ENCODE data around the gene SDC1. TPM values are rescaled to one million over a fixed set of nuclear protein-coding genes. Genes with fewer than 3 reads are reported as not detected.

SDC1 gene
- total and polyA plus RNA-seq, 12 donors, result 3.1 to 74.2 (median 18.0) TPM

DNA sequence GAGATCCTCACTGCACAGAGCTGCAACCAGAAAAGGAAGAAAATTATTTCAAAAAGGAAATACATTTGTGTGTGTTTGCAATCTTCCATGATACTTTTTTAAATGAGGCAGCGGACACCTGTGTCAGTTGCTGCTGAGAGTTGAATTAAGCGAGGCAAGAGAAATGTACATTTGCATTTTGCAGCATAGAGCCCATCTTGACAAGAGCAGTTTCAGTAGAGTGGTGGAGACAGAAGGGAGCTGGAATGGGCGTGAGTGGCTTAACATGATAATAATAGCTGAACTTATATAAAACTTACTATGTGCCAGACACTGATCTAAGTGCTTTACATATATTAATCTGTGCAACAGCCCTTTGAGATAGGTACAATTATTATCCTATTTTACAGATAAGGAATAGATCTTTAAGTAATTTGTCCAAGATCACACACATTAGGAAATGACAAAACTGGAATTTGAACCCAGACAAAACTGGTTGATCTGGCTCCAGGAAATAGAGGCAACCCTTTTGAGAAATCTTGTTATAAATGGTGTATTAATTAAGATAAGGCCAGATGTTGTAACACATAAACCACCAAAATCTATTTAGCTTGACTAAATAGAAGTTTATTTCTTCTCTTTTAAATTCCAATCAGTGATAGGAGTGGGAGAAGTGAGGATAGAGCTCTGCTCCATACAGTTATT, 68.7 kb downstream of the SDC1 start:
- TF ChIP-seq, protein P1, sequence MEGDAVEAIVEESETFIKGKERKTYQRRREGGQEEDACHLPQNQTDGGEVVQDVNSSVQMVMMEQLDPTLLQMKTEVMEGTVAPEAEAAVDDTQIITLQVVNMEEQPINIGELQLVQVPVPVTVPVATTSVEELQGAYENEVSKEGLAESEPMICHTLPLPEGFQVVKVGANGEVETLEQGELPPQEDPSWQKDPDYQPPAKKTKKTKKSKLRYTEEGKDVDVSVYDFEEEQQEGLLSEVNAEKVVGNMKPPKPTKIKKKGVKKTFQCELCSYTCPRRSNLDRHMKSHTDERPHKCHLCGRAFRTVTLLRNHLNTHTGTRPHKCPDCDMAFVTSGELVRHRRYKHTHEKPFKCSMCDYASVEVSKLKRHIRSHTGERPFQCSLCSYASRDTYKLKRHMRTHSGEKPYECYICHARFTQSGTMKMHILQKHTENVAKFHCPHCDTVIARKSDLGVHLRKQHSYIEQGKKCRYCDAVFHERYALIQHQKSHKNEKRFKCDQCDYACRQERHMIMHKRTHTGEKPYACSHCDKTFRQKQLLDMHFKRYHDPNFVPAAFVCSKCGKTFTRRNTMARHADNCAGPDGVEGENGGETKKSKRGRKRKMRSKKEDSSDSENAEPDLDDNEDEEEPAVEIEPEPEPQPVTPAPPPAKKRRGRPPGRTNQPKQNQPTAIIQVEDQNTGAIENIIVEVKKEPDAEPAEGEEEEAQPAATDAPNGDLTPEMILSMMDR (IDR thresholded peaks at IDR 0.05), result no peak
- TF ChIP-seq POLR2A (IDR thresholded peaks at IDR 0.05), result no peak
- intact Hi-C loops (cut with DNase I), result no loop called here
- DNase-seq, result no peak

DNA sequence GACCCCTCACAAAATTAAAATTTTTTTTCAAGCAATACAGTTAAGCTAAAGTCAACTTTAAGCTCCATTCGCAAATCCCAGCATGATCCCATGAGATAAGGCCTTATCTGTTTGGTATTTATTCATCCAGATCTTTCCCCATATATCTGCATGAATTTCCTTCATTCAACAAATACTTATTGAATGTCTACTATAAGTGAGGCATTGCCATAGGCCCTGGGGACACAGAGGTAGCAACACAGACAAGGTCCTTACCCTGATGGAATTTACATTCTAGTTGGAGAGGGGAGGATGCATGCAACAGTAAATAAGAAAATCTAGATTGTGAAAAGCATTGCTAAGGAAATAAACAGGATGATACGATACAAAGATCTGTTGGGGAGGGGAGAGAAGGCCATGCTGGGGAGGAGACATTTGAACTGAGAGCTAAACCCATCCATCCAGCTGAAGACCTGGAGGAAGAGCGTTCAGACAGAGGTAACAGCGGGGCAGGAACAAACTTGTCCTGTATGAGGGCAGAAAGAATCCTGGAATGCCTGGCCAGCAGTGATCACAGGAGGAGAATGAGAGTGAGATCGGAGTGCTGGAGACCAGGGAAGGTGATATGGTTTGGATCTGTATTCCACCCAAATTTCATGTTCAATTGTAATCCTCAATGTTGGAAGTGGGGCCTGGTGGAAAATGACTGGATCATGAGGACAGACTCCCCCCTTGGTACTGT, 71.6 kb downstream of the SDC1 start:
- WGBS, 4 donors, result 80 to 90% (median 85%) methylated on average over 5 of the region's 5 CpGs
- intact Hi-C loops (cut with DNase I), result no loop called here

More for the DNA sequence above, 68.7 kb downstream of the SDC1 start:
- Histone ChIP-seq H3K4me3 (no peak overlapping the region), H3K9me3 (replicated peaks in 1 of 3) (no peaks in the 10 kb centered on the region), H3K27ac (no peak overlapping the region), H3K4me1 (replicated peaks in 1 of 2) (no peaks in the 10 kb centered on the region), H3K27me3 (no peaks in the 10 kb centered on the region), H3K36me3 (replicated peaks in 1 of 2) (no peaks in the 10 kb centered on the region)
- WGBS, 4 donors, result 86 to 98% (median 95%) methylated on average over 3 of the region's 3 CpGs

DNA sequence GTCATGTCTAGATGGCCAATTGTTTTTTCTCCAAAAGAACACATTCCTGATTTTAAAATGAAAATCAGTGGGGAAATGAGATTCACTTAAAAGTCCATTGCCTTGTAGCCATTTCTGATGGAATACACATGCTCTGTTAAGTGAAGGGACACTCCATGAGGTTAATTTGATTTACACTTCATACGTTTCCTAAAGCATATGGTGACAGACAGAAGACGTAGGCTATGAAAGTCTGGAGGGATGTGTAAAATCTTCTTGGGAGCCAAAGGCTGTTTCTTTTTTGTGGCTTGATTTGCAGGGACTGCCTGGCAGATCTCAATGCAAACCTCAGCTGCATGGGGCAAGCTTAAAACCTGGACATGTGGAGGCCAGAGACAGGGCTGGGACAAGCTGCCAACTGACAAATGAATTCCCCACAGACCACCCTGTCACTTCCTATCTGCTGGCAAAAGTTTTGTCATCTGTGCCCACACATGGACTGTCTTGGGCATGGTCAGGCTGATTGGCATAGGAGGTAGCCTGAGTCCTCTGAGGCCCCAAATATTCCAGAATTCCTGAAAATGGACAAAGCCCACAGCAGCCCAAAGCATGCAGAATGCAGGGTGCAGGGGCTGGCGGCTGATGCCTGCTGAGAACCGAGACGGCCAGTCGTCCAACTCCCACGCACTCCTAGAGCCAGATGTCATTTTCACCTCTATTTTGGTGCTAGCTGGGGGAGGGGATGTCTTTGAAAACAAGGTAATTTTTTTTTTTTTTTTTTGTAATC, 73.9 kb downstream of the SDC1 start:
- no peak overlapping the region for H3K27ac ChIP-seq
- H3K36me3 ChIP-seq (replicated peaks in 1 of 2), result no peaks in the 10 kb centered on the region
- H3K9me3 ChIP-seq (replicated peaks in 1 of 3), result no peaks in the 10 kb centered on the region
- TF ChIP-seq, protein P1 (IDR thresholded peaks at IDR 0.05), result no peak
- TF ChIP-seq POLR2A (IDR thresholded peaks at IDR 0.05), result no peak
- 55 to 83% (median 69%) methylated on average over 7 of the region's 7 CpGs for WGBS, 4 donors
- no peak overlapping the region for H3K4me3 ChIP-seq
- no peaks in the 10 kb centered on the region for H3K27me3 ChIP-seq
- no peaks in the 10 kb centered on the region for H3K4me1 ChIP-seq (replicated peaks in 1 of 2)
- intact Hi-C loops (cut with DNase I), result no loop called here
- no peak for DNase-seq

More for the DNA sequence above, 71.6 kb downstream of the SDC1 start:
- DNase-seq, result no peak
- H3K4me1 ChIP-seq (replicated peaks in 1 of 2), result no peaks in the 10 kb centered on the region
- H3K36me3 ChIP-seq (replicated peaks in 1 of 2), result no peaks in the 10 kb centered on the region
- no peak overlapping the region for H3K4me3 ChIP-seq
- no peaks in the 10 kb centered on the region for H3K9me3 ChIP-seq (replicated peaks in 1 of 3)
- H3K27ac ChIP-seq, result no peak overlapping the region
- no peak for TF ChIP-seq POLR2A (IDR thresholded peaks at IDR 0.05)
- TF ChIP-seq, protein P1 (IDR thresholded peaks at IDR 0.05), result no peak
- no peaks in the 10 kb centered on the region for H3K27me3 ChIP-seq

Small RNAs within 50 kb of the gene (small RNA-seq; reads per million reads assigned to genes)
- gene RN7SL140P, result 0 reads per million in 2 donors
- 0 reads per million in 2 donors for gene RNU6-961P
- 0 reads per million in 2 donors for gene RNU7-113P

Other genes with a start within 250 kb of the SDC1 start
- 10 to 100 TPM in 5 of 9 donors, 1 to 10 TPM in 4; 5.0 to 14.4 (median 10.0) TPM for gene WDR35, start 235.0 kb downstream of the SDC1 start, total RNA-seq
- gene WDR35, start 235.0 kb downstream of the SDC1 start, polyA plus RNA-seq, result 10 to 100 TPM in 1 of 3 donors, 1 to 10 TPM in 2; 3.7 to 12.1 (median 5.4) TPM
- gene MATN3, start 212.5 kb downstream of the SDC1 start, total RNA-seq, result 1 to 10 TPM in 2 of 9 donors, under 1 TPM in 6, not detected in 1; 0.14 to 2.4 (median 0.78) TPM
- gene MATN3, start 212.5 kb downstream of the SDC1 start, polyA plus RNA-seq, result under 1 TPM; 0.16 to 0.79 (median 0.77) TPM
- gene LAPTM4A, start 173.5 kb downstream of the SDC1 start, total RNA-seq, result 100 to 1,000 TPM; 196 to 356 (median 238) TPM
- 100 to 1,000 TPM in 1 of 3 donors, 10 to 100 TPM in 2; 58.8 to 684 (median 96.4) TPM for gene LAPTM4A, start 173.5 kb downstream of the SDC1 start, polyA plus RNA-seq
- gene PUM2, start 125.7 kb upstream of the SDC1 start, total RNA-seq, result 100 to 1,000 TPM in 1 of 9 donors, 10 to 100 TPM in 8; 39.8 to 105 (median 60.3) TPM
- gene PUM2, start 125.7 kb upstream of the SDC1 start, polyA plus RNA-seq, result 10 to 100 TPM; 25.5 to 53.7 (median 36.3) TPM
- 1,000 to 10,000 TPM in 2 of 9 donors, 100 to 1,000 TPM in 7; 299 to 1,281 (median 728) TPM for gene RHOB, start 221.9 kb upstream of the SDC1 start, total RNA-seq
- 100 to 1,000 TPM; 130 to 271 (median 232) TPM for gene RHOB, start 221.9 kb upstream of the SDC1 start, polyA plus RNA-seq